ENCODE results near the gene AOPEP.

Gene AOPEP

DNA sequence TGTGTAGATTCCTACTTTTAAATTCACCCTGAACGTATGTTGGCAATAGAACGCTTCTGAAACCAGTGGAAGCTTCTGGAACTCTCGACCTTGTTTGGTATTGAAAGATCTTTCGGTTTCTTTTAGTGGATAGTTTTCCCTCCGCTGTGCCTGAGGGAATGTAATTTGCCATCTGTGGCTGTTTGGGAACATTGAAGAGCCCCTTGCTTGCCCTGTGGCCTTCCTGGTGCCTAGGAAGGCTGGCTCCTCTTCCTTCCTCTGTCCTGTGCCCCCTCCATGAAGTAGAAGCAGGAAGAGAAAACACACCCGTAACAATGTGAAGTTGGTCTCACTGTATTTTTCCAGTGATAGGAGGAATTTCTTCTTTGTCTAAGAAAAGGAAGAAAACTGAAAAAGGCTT lies 274.3 kb downstream of the AOPEP start:
- peaks cover 27% of the 10 kb centered on the region for H3K4me1 ChIP-seq
- TF ChIP-seq, protein P1, sequence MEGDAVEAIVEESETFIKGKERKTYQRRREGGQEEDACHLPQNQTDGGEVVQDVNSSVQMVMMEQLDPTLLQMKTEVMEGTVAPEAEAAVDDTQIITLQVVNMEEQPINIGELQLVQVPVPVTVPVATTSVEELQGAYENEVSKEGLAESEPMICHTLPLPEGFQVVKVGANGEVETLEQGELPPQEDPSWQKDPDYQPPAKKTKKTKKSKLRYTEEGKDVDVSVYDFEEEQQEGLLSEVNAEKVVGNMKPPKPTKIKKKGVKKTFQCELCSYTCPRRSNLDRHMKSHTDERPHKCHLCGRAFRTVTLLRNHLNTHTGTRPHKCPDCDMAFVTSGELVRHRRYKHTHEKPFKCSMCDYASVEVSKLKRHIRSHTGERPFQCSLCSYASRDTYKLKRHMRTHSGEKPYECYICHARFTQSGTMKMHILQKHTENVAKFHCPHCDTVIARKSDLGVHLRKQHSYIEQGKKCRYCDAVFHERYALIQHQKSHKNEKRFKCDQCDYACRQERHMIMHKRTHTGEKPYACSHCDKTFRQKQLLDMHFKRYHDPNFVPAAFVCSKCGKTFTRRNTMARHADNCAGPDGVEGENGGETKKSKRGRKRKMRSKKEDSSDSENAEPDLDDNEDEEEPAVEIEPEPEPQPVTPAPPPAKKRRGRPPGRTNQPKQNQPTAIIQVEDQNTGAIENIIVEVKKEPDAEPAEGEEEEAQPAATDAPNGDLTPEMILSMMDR (IDR thresholded peaks at IDR 0.05; ENCODE audit: low read depth, low read length), result no peak
- H3K4me3 ChIP-seq (ENCODE audit: low read depth, low read length), result no peak overlapping the region

DNA sequence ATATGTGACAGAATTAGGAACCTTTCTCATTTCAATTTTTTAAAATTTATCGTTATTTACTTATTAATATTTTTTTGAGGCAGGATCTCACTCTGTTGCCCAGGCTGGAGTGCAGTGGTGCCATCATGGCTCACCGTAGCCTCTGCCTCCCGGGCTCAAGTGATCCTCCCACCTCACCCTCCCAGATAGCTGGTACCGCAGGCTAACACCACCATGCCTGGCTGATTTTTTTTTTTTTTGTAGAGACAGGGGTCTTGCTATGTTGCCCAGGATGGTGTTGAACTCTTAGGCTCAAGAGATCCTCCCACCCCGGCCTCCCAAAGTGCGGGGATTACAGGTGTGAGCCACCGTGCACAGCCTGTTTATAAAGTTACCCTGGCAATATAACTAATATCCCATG lies 275.2 kb downstream of the AOPEP start:
- DNase-seq, result no peak
- TF ChIP-seq, protein P1 (IDR thresholded peaks at IDR 0.05; ENCODE audit: low read depth, low read length), result no peak
- H3K9me3 ChIP-seq, result no peaks in the 10 kb centered on the region

More for the DNA sequence above, 274.3 kb downstream of the AOPEP start:
- H3K9me3 ChIP-seq, result no peaks in the 10 kb centered on the region
- DNase-seq, result no peak
- H3K27me3 ChIP-seq, result no peaks in the 10 kb centered on the region
- peaks cover 6% of the 10 kb centered on the region for H3K36me3 ChIP-seq

DNA sequence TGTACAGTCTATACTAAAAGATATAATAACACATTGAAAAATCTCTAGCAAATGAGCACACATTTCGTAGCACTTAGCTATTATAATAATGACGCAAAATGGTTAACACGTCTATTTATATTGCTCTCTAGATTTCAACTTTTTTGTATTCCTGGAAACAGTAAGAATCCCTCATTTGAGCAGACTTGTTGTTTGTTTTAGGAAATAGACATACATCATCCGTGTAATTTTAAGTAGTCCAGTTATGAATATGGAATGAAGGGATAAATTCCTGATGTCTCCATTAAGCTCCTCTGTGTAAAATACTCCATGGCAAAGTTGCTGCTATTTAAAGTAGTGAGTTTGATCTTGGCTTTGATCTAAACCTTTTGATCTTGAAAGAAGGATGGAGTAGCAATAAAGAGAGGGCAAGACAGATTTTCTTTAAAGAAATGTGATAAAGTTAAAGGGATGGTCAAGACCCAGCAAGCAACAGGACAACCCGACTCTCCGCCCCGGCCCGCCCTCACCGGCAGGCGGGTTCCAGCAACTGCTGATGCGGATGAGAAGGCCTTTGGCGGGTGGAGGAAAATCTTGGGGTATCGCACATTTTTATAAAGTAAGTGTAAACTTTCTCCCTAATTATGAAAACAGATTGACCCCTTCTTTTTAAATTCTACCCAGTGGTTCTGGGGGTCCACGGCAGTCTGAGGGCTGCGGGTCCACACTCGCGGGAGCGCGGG lies 277.4 kb downstream of the AOPEP start:
- no peaks in the 10 kb centered on the region for H3K9me3 ChIP-seq
- H3K4me1 ChIP-seq, result peaks cover 17% of the 10 kb centered on the region
- TF ChIP-seq, protein P1 (IDR thresholded peaks at IDR 0.05; ENCODE audit: low read depth, low read length), result 0 out of 2 replicates have a peak, but pooled peaks have one; percentile 8
- H3K4me3 ChIP-seq (ENCODE audit: low read depth, low read length), result peak overlapping the region; percentile 84
- H3K36me3 ChIP-seq, result peaks cover 34% of the 10 kb centered on the region
- H3K27me3 ChIP-seq, result no peaks in the 10 kb centered on the region
- DNase-seq, result peak; percentile 67

More for the DNA sequence above, 275.2 kb downstream of the AOPEP start:
- Histone ChIP-seq H3K36me3 (peaks cover 15% of the 10 kb centered on the region), H3K27me3 (no peaks in the 10 kb centered on the region), H3K4me3 (ENCODE audit: low read depth, low read length) (no peak overlapping the region), H3K4me1 (peaks cover 18% of the 10 kb centered on the region)

DNA sequence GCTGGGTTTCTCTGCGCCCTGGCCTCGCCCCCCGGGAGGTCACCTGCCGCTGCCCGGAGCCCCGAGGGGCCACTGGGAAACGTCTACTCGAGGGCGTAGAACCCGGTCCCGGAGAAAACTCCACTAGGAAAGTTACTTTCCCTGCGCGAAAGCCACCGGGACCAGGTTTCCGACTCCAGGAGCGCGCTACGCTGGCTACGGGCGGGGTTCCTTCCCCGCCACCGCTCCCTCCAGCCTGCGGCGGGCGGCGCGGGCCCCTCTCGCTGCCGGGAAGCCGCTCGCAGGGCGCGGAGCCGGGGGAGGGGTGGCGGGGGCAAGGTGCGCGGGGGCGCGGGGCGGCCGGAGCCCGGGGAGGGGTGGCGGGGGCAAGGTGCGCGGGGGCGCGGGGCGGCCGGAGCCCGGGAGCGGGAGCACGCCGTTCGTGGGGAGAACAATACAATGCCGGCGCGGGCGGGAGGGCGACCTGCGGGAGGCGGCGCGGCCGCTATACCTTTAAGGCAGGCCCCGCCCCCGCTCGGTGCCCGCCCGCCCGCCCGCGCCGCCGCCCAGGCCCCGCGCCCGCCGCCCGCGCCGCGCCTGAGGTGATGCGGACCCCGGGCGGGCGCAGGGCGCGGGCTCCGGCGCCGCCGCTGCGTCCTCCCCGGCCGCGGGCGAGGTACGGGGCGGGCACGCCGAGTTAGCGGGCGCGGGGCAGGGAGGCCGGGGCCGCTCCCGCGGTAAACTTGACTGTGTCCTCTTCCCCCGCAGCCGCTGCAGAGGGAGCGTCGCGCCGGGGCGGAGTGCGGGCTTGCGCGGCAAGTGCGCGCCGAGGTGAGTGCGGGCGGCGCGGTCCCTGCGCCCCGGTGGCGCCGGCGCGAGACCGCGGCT lies 278.1 kb downstream of the AOPEP start:
- Histone ChIP-seq H3K27me3 (no peaks in the 10 kb centered on the region), H3K36me3 (peaks cover 39% of the 10 kb centered on the region), H3K9me3 (no peaks in the 10 kb centered on the region), H3K4me1 (peaks cover 23% of the 10 kb centered on the region), H3K4me3 (ENCODE audit: low read depth, low read length) (peak overlapping the region; percentile 91)
- TF ChIP-seq, protein P1 (IDR thresholded peaks at IDR 0.05; ENCODE audit: low read depth, low read length), result no peak
- DNase-seq, result peak; percentile 80

DNA sequence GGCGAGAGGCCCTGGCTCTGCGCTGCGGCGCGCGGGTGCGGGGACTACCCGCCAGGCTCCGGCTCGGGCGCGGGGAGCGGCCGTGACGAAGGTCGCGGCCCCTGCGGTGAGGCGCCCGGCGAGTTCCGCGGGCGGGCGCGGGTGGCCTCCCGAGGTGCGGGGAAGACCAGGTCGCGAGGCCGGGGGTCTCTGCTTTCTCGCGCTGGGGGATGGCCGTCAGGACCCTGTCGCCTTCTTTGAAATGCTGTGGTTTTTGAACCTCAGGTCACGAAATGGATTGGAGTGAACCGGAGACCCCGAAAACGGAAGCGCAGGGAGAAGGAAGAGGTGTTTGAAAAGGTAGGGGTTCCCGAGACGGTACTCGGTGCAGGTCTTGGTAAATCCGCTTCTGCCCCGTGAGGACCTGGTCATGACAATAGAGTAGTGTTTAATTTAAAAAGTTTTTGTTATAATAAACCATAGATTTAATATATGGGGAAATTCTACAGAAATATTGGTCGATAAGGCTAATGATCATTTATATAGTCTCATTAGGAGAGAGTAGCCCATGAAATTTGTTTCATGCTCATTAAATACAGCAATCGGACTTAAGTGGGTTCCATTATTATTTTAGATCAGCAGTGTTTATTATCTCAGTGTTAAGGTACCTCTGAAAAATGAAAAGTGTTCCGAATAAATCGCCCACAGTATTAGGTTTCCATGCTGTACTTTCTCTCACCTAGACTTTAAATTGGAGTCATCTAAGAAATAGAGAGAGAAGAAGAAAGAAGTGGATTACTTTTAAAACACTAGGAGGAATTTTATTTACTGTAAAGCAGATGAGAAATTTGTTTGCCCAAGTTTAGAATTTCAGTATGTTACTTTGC lies 279.0 kb downstream of the AOPEP start:
- Histone ChIP-seq H3K4me1 (peaks cover 27% of the 10 kb centered on the region), H3K36me3 (peaks cover 46% of the 10 kb centered on the region), H3K4me3 (ENCODE audit: low read depth, low read length) (peak overlapping the region; percentile 91), H3K27me3 (no peaks in the 10 kb centered on the region), H3K9me3 (no peaks in the 10 kb centered on the region)
- DNase-seq, result no peak
- TF ChIP-seq, protein P1 (IDR thresholded peaks at IDR 0.05; ENCODE audit: low read depth, low read length), result no peak
